ENCODE results near the gene PLXND1.
"Not testable (repeated sequence)": the region's sequence is repeated elsewhere in the genome, so short reads cannot be mapped to it uniquely, and the experiment has no call there.

PLXND1 gene

GRCh38 chr3:129552287-129553050, 54.0 kb downstream of the PLXND1 start:
- peak; percentile 35 for DNase-seq (ENCODE audit: low read depth, low spot score)

- no peak for DNase-seq (ENCODE audit: low read depth, low spot score)
Observed at GRCh38 chr3:129549805-129550204, 56.7 kb downstream of the PLXND1 start.

- DNase-seq (ENCODE audit: low read depth, low spot score) = peak; percentile 58
Observed at GRCh38 chr3:129549006-129549800, 57.3 kb downstream of the PLXND1 start.

GRCh38 chr3:129548104-129548965, 58.1 kb downstream of the PLXND1 start:
- no peak for DNase-seq (ENCODE audit: low read depth, low spot score)

- no peak for DNase-seq (ENCODE audit: low read depth, low spot score)
Observed at GRCh38 chr3:129547241-129547640, 59.2 kb downstream of the PLXND1 start.

GRCh38 chr3:129545951-129546350, 60.5 kb downstream of the PLXND1 start:
- DNase-seq (ENCODE audit: low read depth, low spot score) = not testable (repeated sequence)

GRCh38 chr3:129543999-129544398, 62.5 kb downstream of the PLXND1 start:
- DNase-seq (ENCODE audit: low read depth, low spot score) = no peak

- no peak for DNase-seq (ENCODE audit: low read depth, low spot score)
Observed at GRCh38 chr3:129543156-129543790, 63.2 kb downstream of the PLXND1 start, which contains the start of gene H1-8. Gene H1-8, plus strand, starts transcription at chr3:129543175. Its CDS starts 44 bp downstream, at chr3:129543219.

- DNase-seq (ENCODE audit: low read depth, low spot score) = no peak
Observed at GRCh38 chr3:129542747-129543146, 63.7 kb downstream of the PLXND1 start.

GRCh38 chr3:129540776-129541516, 65.5 kb downstream of the PLXND1 start:
- DNase-seq (ENCODE audit: low read depth, low spot score) = no peak

- DNase-seq (ENCODE audit: low read depth, low spot score) = no peak
Observed at GRCh38 chr3:129539206-129539605, 67.3 kb downstream of the PLXND1 start.

GRCh38 chr3:129536804-129537203, 69.7 kb downstream of the PLXND1 start:
- no peak for DNase-seq (ENCODE audit: low read depth, low spot score)

- no peak for DNase-seq (ENCODE audit: low read depth, low spot score)
Observed at GRCh38 chr3:129536374-129536667, 70.2 kb downstream of the PLXND1 start.

GRCh38 chr3:129535075-129535474, 71.4 kb downstream of the PLXND1 start:
- DNase-seq (ENCODE audit: low read depth, low spot score) = no peak

- DNase-seq (ENCODE audit: low read depth, low spot score) = no peak
Observed at GRCh38 chr3:129534428-129535027, 71.9 kb downstream of the PLXND1 start.

- no peak for DNase-seq (ENCODE audit: low read depth, low spot score)
Observed at GRCh38 chr3:129533406-129533805, 73.1 kb downstream of the PLXND1 start.

GRCh38 chr3:129532261-129532660, 74.2 kb downstream of the PLXND1 start:
- DNase-seq (ENCODE audit: low read depth, low spot score) = no peak

- DNase-seq (ENCODE audit: low read depth, low spot score) = no peak
Observed at GRCh38 chr3:129531699-129532098, 74.8 kb downstream of the PLXND1 start.

GRCh38 chr3:129530821-129531220, 75.7 kb downstream of the PLXND1 start:
- DNase-seq (ENCODE audit: low read depth, low spot score) = no peak

- DNase-seq (ENCODE audit: low read depth, low spot score) = peak; percentile 57
Observed at GRCh38 chr3:129530251-129530791, 76.2 kb downstream of the PLXND1 start.

Measured in ELF-1 (cell line).